ENCODE data around the gene INO80E.

INO80E gene

DNA sequence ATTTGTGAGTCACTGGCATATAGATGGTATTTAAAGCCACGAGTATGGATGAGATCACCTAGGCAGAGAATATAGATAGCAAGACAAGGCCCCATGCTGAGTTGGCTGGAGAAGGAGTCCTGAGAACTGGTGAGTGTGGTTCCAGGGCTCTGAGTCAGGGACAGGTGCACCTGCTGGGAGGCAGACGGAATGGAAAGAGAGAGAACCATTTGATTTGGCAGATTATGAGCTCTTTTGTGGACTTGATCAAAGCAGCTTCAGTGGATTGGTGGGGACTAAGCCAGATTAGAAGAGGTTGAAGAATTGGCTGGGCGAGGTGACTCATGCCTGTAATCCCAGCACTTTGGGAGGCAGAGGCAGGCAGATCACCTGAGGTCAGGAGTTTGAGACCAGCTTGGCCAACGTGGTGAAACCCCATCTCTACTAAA, 22.7 kb downstream of the INO80E start:
- Histone ChIP-seq H3K9me3 (ENCODE audit: insufficient read depth, low read length) (no peaks in the 10 kb centered on the region), H3K27ac (ENCODE audit: low read length) (no peak overlapping the region), H4K20me1 (ENCODE audit: insufficient read depth, low read length) (no peaks in the 10 kb centered on the region), H2AFZ (ENCODE audit: low read depth, low read length) (no peak overlapping the region), H3K9ac (ENCODE audit: low read length) (no peak overlapping the region), H3K4me3 (ENCODE audit: low read length) (no peak overlapping the region), H3K4me1 (ENCODE audit: low read length) (peaks cover 6% of the 10 kb centered on the region), H3K27me3 (ENCODE audit: low read depth, low read length) (peaks cover 4% of the 10 kb centered on the region; the same call in 1 of the 2 replicates), H3K4me2 (ENCODE audit: low read length) (no peak overlapping the region), H3K79me2 (ENCODE audit: low read length) (no peaks in the 10 kb centered on the region), H3K36me3 (replicated peaks; ENCODE audit: low read depth, low read length) (no peaks in the 10 kb centered on the region)
- TF ChIP-seq CTCF (IDR thresholded peaks at IDR 0.05; ENCODE audit: low read depth, low read length) (no peak), EZH2phosphoT487 (IDR thresholded peaks at IDR 0.05; ENCODE audit: low read depth) (no peak)

- no peak within 1 kb of the TSS for H3K4me3 ChIP-seq (ENCODE audit: low read length)
- TF ChIP-seq EZH2phosphoT487 (IDR thresholded peaks at IDR 0.05; ENCODE audit: low read depth) (no peak), CTCF (IDR thresholded peaks at IDR 0.05; ENCODE audit: low read depth, low read length) (no peak)
- H4K20me1 ChIP-seq (ENCODE audit: insufficient read depth, low read length): no peaks in the 10 kb centered on the region
- H3K36me3 ChIP-seq (replicated peaks; ENCODE audit: low read depth, low read length): no peaks in the 10 kb centered on the region
- no peak within 1 kb of the TSS for H3K4me2 ChIP-seq (ENCODE audit: low read length)
- no peak within 1 kb of the TSS for H3K9ac ChIP-seq (ENCODE audit: low read length)
- peaks cover 19% of the 10 kb centered on the region; the same call in 1 of the 2 replicates for H3K27me3 ChIP-seq (ENCODE audit: low read depth, low read length)
- H2AFZ ChIP-seq (ENCODE audit: low read depth, low read length): no peak within 1 kb of the TSS
- no peak within 1 kb of the TSS for H3K27ac ChIP-seq (ENCODE audit: low read length)
- peaks cover 9% of the 10 kb centered on the region for H3K4me1 ChIP-seq (ENCODE audit: low read length)
- no peaks in the 10 kb centered on the region for H3K9me3 ChIP-seq (ENCODE audit: insufficient read depth, low read length)
- no peaks in the 10 kb centered on the region for H3K79me2 ChIP-seq (ENCODE audit: low read length)
Observed at GRCh38 chr16:30022887-30023286, 26.8 kb downstream of the INO80E start, which contains the start of gene C16orf92. Gene C16orf92, plus strand, starts transcription at chr16:30023198. Its CDS starts 143 bp downstream, at chr16:30023341.

DNA sequence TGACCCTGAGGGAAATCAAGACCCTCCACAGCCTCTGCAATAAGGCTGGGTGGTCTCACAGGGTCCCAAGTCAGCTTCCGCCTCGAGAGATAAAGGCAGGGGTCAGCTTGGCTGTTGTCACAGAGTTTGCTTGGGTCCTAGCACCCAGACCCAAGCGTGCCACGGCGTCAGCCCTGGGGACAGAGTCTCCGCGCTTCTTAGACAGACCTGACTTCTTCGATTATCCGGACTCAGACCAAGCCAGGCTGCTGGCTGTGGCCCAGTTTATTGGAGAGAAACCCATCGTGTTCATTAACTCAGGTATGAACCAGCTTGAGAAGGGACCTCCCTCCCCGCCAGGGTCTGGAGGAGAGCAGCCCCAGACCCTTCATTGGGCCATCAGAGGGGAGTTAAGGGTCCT, 27.5 kb downstream of the INO80E start:
- no peaks in the 10 kb centered on the region for H3K9me3 ChIP-seq (ENCODE audit: insufficient read depth, low read length)
- peaks cover 9% of the 10 kb centered on the region for H3K4me1 ChIP-seq (ENCODE audit: low read length)
- H3K4me2 ChIP-seq (ENCODE audit: low read length): no peak overlapping the region
- H3K36me3 ChIP-seq (replicated peaks; ENCODE audit: low read depth, low read length): no peaks in the 10 kb centered on the region
- H4K20me1 ChIP-seq (ENCODE audit: insufficient read depth, low read length): no peaks in the 10 kb centered on the region
- H2AFZ ChIP-seq (ENCODE audit: low read depth, low read length): no peak overlapping the region
- no peak for TF ChIP-seq EZH2phosphoT487 (IDR thresholded peaks at IDR 0.05; ENCODE audit: low read depth)
- TF ChIP-seq CTCF (IDR thresholded peaks at IDR 0.05; ENCODE audit: low read depth, low read length): no peak
- no peak overlapping the region for H3K4me3 ChIP-seq (ENCODE audit: low read length)
- no peak overlapping the region for H3K9ac ChIP-seq (ENCODE audit: low read length)
- no peak overlapping the region for H3K27ac ChIP-seq (ENCODE audit: low read length)
- H3K79me2 ChIP-seq (ENCODE audit: low read length): no peaks in the 10 kb centered on the region
- H3K27me3 ChIP-seq (ENCODE audit: low read depth, low read length): peaks cover 19% of the 10 kb centered on the region; the same call in 1 of the 2 replicates

DNA sequence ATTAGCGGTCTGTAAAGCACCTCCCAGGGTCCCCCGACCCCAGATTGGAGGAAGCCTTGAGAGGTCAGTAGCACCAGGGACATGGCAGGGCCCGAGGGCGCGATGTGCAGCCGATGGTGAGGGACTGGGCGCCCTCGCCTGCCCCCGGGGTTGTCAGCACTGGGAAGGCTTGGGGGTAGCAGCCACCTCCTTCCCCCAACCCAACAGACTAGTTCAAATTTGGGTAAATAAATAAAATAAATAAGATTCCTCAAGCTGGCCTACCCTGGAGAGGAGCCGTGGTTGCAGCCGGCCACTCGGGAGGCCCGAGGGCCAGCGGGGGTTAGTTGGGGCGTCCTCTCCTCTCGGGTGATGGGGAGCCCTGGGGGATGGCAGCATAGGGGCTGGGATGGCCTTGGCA, 28.4 kb downstream of the INO80E start:
- peaks cover 19% of the 10 kb centered on the region; the same call in 1 of the 2 replicates for H3K27me3 ChIP-seq (ENCODE audit: low read depth, low read length)
- no peak overlapping the region for H2AFZ ChIP-seq (ENCODE audit: low read depth, low read length)
- H3K4me1 ChIP-seq (ENCODE audit: low read length): peaks cover 9% of the 10 kb centered on the region
- H3K9me3 ChIP-seq (ENCODE audit: insufficient read depth, low read length): no peaks in the 10 kb centered on the region
- TF ChIP-seq CTCF (IDR thresholded peaks at IDR 0.05; ENCODE audit: low read depth, low read length) (no peak), EZH2phosphoT487 (IDR thresholded peaks at IDR 0.05; ENCODE audit: low read depth) (no peak)
- H3K27ac ChIP-seq (ENCODE audit: low read length): no peak overlapping the region
- no peaks in the 10 kb centered on the region for H3K36me3 ChIP-seq (replicated peaks; ENCODE audit: low read depth, low read length)
- H3K4me2 ChIP-seq (ENCODE audit: low read length): no peak overlapping the region
- H3K79me2 ChIP-seq (ENCODE audit: low read length): no peaks in the 10 kb centered on the region
- H4K20me1 ChIP-seq (ENCODE audit: insufficient read depth, low read length): no peaks in the 10 kb centered on the region
- H3K9ac ChIP-seq (ENCODE audit: low read length): no peak overlapping the region
- H3K4me3 ChIP-seq (ENCODE audit: low read length): no peak overlapping the region

Data from OCI-LY3 (cell line).